ENCODE measurements around the gene NUP93. TPM values are rescaled to one million over a fixed set of nuclear protein-coding genes. Genes with fewer than 3 reads are reported as not detected.

Gene NUP93
- 85.9 TPM for total RNA-seq
- polyA plus RNA-seq, result 58.3 TPM
- long read RNA-seq, donor 1, partial matches to known transcripts, result 0 of 2 reads
- long read RNA-seq, donor 1, other reads (novel, unspliced or antisense), result 0 of 2 reads
- long read RNA-seq, donor 2, result 0 reads
- long read RNA-seq, donor 3, transcript NUP93-201 (22 exons, 2,741 nt), result major isoform, 9 of 39 reads
- long read RNA-seq, donor 3, partial matches to known transcripts, result 24 of 39 reads
- long read RNA-seq, donor 3, other reads (novel, unspliced or antisense), result 0 of 39 reads
- long read RNA-seq, donor 4, transcript NUP93-201 (22 exons, 2,741 nt), result major isoform, 5 of 21 reads
- long read RNA-seq, donor 4, partial matches to known transcripts, result 13 of 21 reads
- long read RNA-seq, donor 4, other reads (novel, unspliced or antisense), result 0 of 21 reads
- long read RNA-seq, donor 5, transcript NUP93-201 (22 exons, 2,741 nt), result major isoform, 12 of 47 reads
- long read RNA-seq, donor 5, partial matches to known transcripts, result 30 of 47 reads
- long read RNA-seq, donor 5, other reads (novel, unspliced or antisense), result 0 of 47 reads
- long read RNA-seq, donor 6, transcript NUP93-201 (22 exons, 2,741 nt), result major isoform, 8 of 9 reads
- long read RNA-seq, donor 6, partial matches to known transcripts, result 0 of 9 reads
- long read RNA-seq, donor 6, other reads (novel, unspliced or antisense), result 0 of 9 reads
- long read RNA-seq, donor 7, transcript NUP93-201 (22 exons, 2,741 nt), result major isoform, 17 of 36 reads
- long read RNA-seq, donor 7, partial matches to known transcripts, result 16 of 36 reads
- long read RNA-seq, donor 7, other reads (novel, unspliced or antisense), result 0 of 36 reads
- long read RNA-seq, donor 8, partial matches to known transcripts, result 5 of 10 reads
- long read RNA-seq, donor 8, other reads (novel, unspliced or antisense), result 0 of 10 reads
- long read RNA-seq, donor 9, transcript NUP93-201 (22 exons, 2,741 nt), result major isoform, 10 of 24 reads
- long read RNA-seq, donor 9, partial matches to known transcripts, result 10 of 24 reads
- long read RNA-seq, donor 9, other reads (novel, unspliced or antisense), result 0 of 24 reads
- long read RNA-seq, donor 10, partial matches to known transcripts, result 0 of 5 reads
- long read RNA-seq, donor 10, other reads (novel, unspliced or antisense), result 0 of 5 reads

- Histone ChIP-seq H3K4me3 (ENCODE audit: low read length in 2 of 2) (peak within 1 kb of the TSS; percentile 53 to 95), H3K9me3 (ENCODE audit: control insufficient read depth in 2 of 2, insufficient read depth in 1 of 2, low read length in 1 of 2) (no peaks in the 10 kb centered on the region), H3K27ac (ENCODE audit: low read depth in 1 of 2, low read length in 1 of 2) (peak within 1 kb of the TSS; percentile 76 to 86), H3K36me3 (ENCODE audit: control insufficient read depth in 2 of 2, insufficient read depth in 2 of 2, low read length in 1 of 2) (peaks cover 0 to under 1% of the 10 kb centered on the region in 2 donors), H3K27me3 (ENCODE audit: control insufficient read depth in 2 of 2, insufficient read depth in 1 of 2, low read length in 1 of 2) (no peaks in the 10 kb centered on the region), H3K4me1 (ENCODE audit: control insufficient read depth in 2 of 2, insufficient read depth in 2 of 2, low read length in 2 of 2) (peaks cover 11 to 31% of the 10 kb centered on the region in 2 donors)
- under 1% methylated on average over 70 of the region's 70 CpGs for WGBS
- peak; percentile 69 to 96 (median 87) for DNase-seq (ENCODE audit: low read depth in 6 of 9, low spot score in 9 of 9)
These were observed at the start of gene NUP93 for GRCh38 chr16:56729735-56730662. TSS of gene NUP93 (plus strand) at chr16:56730129. CDS start at chr16:56748248, 18,119 bp downstream.

GRCh38 chr16:56681939-56682702 is 47.8 kb upstream of the NUP93 start, which contains the start of gene MT1X:
TSS of gene MT1X (plus strand) at chr16:56682470. CDS start at chr16:56682541, 71 bp downstream.
- Histone ChIP-seq H3K27me3 (ENCODE audit: control insufficient read depth in 2 of 2, insufficient read depth in 1 of 2, low read length in 1 of 2) (peaks cover 0 to 23% of the 10 kb centered on the region in 2 donors), H3K27ac (ENCODE audit: low read depth in 1 of 2, low read length in 1 of 2) (peak within 1 kb of the TSS; percentile 16 to 87), H3K4me1 (ENCODE audit: control insufficient read depth in 2 of 2, insufficient read depth in 2 of 2, low read length in 2 of 2) (peaks cover 18 to 22% of the 10 kb centered on the region in 2 donors), H3K36me3 (ENCODE audit: control insufficient read depth in 2 of 2, insufficient read depth in 2 of 2, low read length in 1 of 2) (no peaks in the 10 kb centered on the region), H3K9me3 (ENCODE audit: control insufficient read depth in 2 of 2, insufficient read depth in 1 of 2, low read length in 1 of 2) (peaks cover 0 to 11% of the 10 kb centered on the region in 2 donors), H3K4me3 (ENCODE audit: low read length in 2 of 2) (peak within 1 kb of the TSS; percentile 60 to 74)
- 2% methylated on average over 49 of the region's 49 CpGs for WGBS
- DNase-seq (ENCODE audit: low read depth in 6 of 9, low spot score in 9 of 9), result peak; percentile 56 to 93 (median 75)

- H3K9me3 ChIP-seq (ENCODE audit: control insufficient read depth in 2 of 2, insufficient read depth in 1 of 2, low read length in 1 of 2), result peaks cover 0 to 11% of the 10 kb centered on the region in 2 donors
- no peak for DNase-seq (ENCODE audit: low read depth in 6 of 9, low spot score in 9 of 9)
- peaks cover 18 to 22% of the 10 kb centered on the region in 2 donors for H3K4me1 ChIP-seq (ENCODE audit: control insufficient read depth in 2 of 2, insufficient read depth in 2 of 2, low read length in 2 of 2)
- no peaks in the 10 kb centered on the region for H3K36me3 ChIP-seq (ENCODE audit: control insufficient read depth in 2 of 2, insufficient read depth in 2 of 2, low read length in 1 of 2)
- 52% methylated on average over 8 of the region's 8 CpGs for WGBS
- peak overlapping the region in 1 of 2 donors; percentile 87 for H3K27ac ChIP-seq (ENCODE audit: low read depth in 1 of 2, low read length in 1 of 2)
- peak overlapping the region; percentile 60 to 74 for H3K4me3 ChIP-seq (ENCODE audit: low read length in 2 of 2)
- peaks cover 0 to 18% of the 10 kb centered on the region in 2 donors for H3K27me3 ChIP-seq (ENCODE audit: control insufficient read depth in 2 of 2, insufficient read depth in 1 of 2, low read length in 1 of 2)
These were observed 47.1 kb upstream of the NUP93 start for GRCh38 chr16:56682703-56683397.

GRCh38 chr16:56683424-56684172 is 46.3 kb upstream of the NUP93 start:
- Histone ChIP-seq H3K27ac (ENCODE audit: low read depth in 1 of 2, low read length in 1 of 2) (peak overlapping the region in 1 of 2 donors; percentile 48), H3K27me3 (ENCODE audit: control insufficient read depth in 2 of 2, insufficient read depth in 1 of 2, low read length in 1 of 2) (peaks cover 0 to 18% of the 10 kb centered on the region in 2 donors), H3K4me1 (ENCODE audit: control insufficient read depth in 2 of 2, insufficient read depth in 2 of 2, low read length in 2 of 2) (peaks cover 18 to 22% of the 10 kb centered on the region in 2 donors), H3K4me3 (ENCODE audit: low read length in 2 of 2) (peak overlapping the region in 1 of 2 donors; percentile 74), H3K36me3 (ENCODE audit: control insufficient read depth in 2 of 2, insufficient read depth in 2 of 2, low read length in 1 of 2) (no peaks in the 10 kb centered on the region), H3K9me3 (ENCODE audit: control insufficient read depth in 2 of 2, insufficient read depth in 1 of 2, low read length in 1 of 2) (peaks cover 0 to 11% of the 10 kb centered on the region in 2 donors)
- DNase-seq (ENCODE audit: low read depth in 6 of 9, low spot score in 9 of 9), result no peak
- WGBS, result 81% methylated on average over 5 of the region's 5 CpGs

DNA sequence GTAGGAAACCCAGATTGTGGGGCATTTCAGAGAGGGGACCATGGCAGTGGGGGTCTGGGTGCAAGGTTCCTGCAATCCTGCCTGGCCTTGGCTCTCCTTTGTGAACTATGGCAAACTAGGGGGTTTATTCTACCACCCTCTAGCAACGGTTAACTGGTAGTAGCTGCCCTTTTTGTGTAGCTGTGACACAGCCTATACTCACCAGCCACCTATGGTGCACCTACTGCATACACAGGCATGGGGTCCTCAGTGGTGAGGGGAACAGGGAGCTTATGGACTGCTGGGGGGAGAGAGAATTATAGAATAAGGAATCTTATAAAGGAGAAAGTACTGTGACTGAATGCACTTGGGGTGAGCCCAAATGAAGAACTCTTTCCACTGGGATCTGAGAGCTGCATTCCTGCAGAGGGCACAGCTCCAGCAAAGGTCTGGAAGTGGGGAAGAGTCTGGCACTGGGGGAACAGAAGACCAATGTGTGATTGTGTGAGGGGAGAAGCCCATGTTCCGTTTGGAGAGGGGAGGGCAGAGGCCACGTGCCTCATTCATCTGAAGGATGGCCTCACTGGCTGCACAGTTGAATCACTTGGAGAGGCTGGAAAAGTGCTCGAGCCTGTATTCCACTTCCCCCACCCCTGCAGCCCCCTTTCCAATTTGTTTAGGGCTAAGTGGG is 45.5 kb upstream of the NUP93 start:
- DNase-seq (ENCODE audit: low read depth in 6 of 9, low spot score in 9 of 9), result no peak
- H3K27me3 ChIP-seq (ENCODE audit: control insufficient read depth in 2 of 2, insufficient read depth in 1 of 2, low read length in 1 of 2), result peaks cover 0 to 14% of the 10 kb centered on the region in 2 donors
- WGBS, result 92% methylated on average over 4 of the region's 4 CpGs
- peaks cover 0 to 11% of the 10 kb centered on the region in 2 donors for H3K9me3 ChIP-seq (ENCODE audit: control insufficient read depth in 2 of 2, insufficient read depth in 1 of 2, low read length in 1 of 2)
- no peak overlapping the region for H3K27ac ChIP-seq (ENCODE audit: low read depth in 1 of 2, low read length in 1 of 2)
- H3K4me1 ChIP-seq (ENCODE audit: control insufficient read depth in 2 of 2, insufficient read depth in 2 of 2, low read length in 2 of 2), result peaks cover 18 to 22% of the 10 kb centered on the region in 2 donors
- no peak overlapping the region for H3K4me3 ChIP-seq (ENCODE audit: low read length in 2 of 2)
- H3K36me3 ChIP-seq (ENCODE audit: control insufficient read depth in 2 of 2, insufficient read depth in 2 of 2, low read length in 1 of 2), result no peaks in the 10 kb centered on the region

DNA sequence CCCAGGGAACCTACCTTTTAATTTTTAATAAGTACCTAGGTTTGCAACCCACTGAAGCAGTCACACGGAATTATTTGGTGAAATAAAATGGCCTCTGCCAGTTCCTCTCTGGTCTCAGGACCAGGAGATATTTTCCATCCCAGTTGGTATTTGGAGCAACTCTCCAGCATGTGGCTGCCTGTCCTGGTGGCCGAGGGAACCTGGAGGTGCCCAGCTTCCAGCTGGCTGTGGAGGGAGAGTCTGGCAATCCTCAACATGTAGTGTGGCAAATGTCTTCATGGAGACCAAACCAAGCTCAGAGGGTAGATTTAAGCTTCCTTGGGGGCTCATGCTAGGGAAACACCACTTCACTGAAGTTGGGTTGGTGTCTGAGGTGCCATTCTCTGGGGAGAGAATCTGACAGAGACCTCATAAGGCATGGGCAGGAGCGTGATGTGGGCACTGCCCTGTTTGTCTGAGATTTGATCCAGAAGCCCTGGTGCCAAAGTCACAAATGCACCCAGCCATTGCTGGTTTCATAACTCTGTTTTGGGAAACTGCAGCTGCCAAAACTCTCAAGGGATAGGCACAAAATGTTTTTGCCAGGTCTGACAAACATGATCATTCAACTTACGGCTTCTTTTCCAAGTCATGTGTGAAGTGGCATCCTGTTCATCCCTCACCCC is 44.9 kb upstream of the NUP93 start:
- H3K4me1 ChIP-seq (ENCODE audit: control insufficient read depth in 2 of 2, insufficient read depth in 2 of 2, low read length in 2 of 2), result peaks cover 18 to 22% of the 10 kb centered on the region in 2 donors
- DNase-seq (ENCODE audit: low read depth in 6 of 9, low spot score in 9 of 9), result no peak
- H3K36me3 ChIP-seq (ENCODE audit: control insufficient read depth in 2 of 2, insufficient read depth in 2 of 2, low read length in 1 of 2), result no peaks in the 10 kb centered on the region

More for the DNA sequence above, 44.9 kb upstream of the NUP93 start:
- Histone ChIP-seq H3K9me3 (ENCODE audit: control insufficient read depth in 2 of 2, insufficient read depth in 1 of 2, low read length in 1 of 2) (peaks cover 0 to 11% of the 10 kb centered on the region in 2 donors), H3K27ac (ENCODE audit: low read depth in 1 of 2, low read length in 1 of 2) (no peak overlapping the region), H3K4me3 (ENCODE audit: low read length in 2 of 2) (no peak overlapping the region), H3K27me3 (ENCODE audit: control insufficient read depth in 2 of 2, insufficient read depth in 1 of 2, low read length in 1 of 2) (peaks cover 0 to 17% of the 10 kb centered on the region in 2 donors)
- 97% methylated on average over 4 of the region's 4 CpGs for WGBS

All from thymus (tissue), 14 donors.